Lower leg skin (tissue), 3 donors: ENCODE measurements around the gene AANAT.
"Not testable (repeated sequence)": the region's sequence is repeated elsewhere in the genome, so short reads cannot be mapped to it uniquely, and the experiment has no call there.

ENCODE experiments used
- CTCF ChIP-seq, 3 donors: fragments of 450-650 bp; IDR thresholded peaks; one replicate each; pipeline ENCODE4 v1.5.1; 2016; ENCODE audit warnings: antibody characterized with exemption in 3 of 3, mild to moderate bottlenecking in 3 of 3, moderate library complexity in 2 of 3
- POLR2A ChIP-seq, 2 donors: fragments of 450-650 bp; IDR thresholded peaks; one replicate each; pipeline ENCODE4 v1.6.1; 2016 to 2017; ENCODE audit warnings: antibody characterized with exemption in 2 of 2, mild to moderate bottlenecking in 1 of 2, moderate library complexity in 1 of 2

- TF ChIP-seq CTCF, POLR2A (IDR thresholded peaks at IDR 0.05): not testable (repeated sequence)
Observed at GRCh38 chr17:76508472-76509063, 41.2 kb downstream of the AANAT start.
